ENCODE results near the gene PARP12.

DNA sequence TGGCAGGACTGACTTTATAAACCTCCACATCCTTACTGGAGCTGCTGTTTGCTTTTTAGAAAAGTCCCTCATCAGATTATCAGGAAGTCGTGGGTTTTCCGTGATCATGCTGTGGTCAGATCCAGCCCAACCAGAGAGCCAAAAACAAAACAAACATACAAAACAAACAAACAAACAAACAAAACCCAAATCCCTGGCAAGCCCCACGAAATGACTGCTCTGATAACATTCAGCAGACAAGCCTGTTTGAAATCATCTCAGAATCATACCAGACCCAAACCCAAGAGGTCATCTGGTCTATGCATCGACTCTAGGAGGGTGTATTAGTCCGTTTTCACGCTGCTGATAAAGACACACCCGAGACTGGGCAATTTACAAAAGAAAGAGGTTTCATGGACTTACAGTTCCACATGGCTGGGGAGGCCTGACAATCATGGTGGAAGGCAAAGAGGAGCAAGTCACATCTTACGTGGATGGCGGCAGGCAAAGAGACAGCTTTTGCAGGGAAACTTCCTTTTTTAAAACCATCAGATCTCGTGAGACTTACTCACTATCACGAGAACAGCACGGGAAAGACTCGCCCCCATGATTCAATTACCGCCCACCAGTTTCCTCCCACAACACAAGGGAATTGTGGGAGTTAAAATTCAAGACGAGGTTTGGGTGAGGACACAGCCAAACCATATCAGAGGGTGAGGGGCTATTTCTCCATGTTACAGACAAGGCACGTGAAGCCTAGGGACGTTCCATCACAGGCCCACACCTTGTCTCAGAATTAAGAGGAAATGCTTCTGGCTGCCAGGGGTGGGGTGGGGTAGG is 85.7 kb downstream of the PARP12 start:
- TF ChIP-seq, protein P1, sequence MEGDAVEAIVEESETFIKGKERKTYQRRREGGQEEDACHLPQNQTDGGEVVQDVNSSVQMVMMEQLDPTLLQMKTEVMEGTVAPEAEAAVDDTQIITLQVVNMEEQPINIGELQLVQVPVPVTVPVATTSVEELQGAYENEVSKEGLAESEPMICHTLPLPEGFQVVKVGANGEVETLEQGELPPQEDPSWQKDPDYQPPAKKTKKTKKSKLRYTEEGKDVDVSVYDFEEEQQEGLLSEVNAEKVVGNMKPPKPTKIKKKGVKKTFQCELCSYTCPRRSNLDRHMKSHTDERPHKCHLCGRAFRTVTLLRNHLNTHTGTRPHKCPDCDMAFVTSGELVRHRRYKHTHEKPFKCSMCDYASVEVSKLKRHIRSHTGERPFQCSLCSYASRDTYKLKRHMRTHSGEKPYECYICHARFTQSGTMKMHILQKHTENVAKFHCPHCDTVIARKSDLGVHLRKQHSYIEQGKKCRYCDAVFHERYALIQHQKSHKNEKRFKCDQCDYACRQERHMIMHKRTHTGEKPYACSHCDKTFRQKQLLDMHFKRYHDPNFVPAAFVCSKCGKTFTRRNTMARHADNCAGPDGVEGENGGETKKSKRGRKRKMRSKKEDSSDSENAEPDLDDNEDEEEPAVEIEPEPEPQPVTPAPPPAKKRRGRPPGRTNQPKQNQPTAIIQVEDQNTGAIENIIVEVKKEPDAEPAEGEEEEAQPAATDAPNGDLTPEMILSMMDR (IDR thresholded peaks at IDR 0.05), result no peak
- no peak for TF ChIP-seq EP300 (IDR thresholded peaks at IDR 0.05)

Measured in ovary (tissue), 3 donors.